Camera-type eye (tissue), 1 donor: Measurements from ENCODE around the gene ATP5PB. TPM values are rescaled to one million over a fixed set of nuclear protein-coding genes. Genes with fewer than 3 reads are reported as not detected.

Experiments
- total RNA-seq: library from RNA; depleted of rRNA; stranded (reverse); fragments of >200 nt; gene quantifications from one replicate; pipeline ENCODE4 v1.2.3, GENCODE V29; 2014

ATP5PB gene, protein sequence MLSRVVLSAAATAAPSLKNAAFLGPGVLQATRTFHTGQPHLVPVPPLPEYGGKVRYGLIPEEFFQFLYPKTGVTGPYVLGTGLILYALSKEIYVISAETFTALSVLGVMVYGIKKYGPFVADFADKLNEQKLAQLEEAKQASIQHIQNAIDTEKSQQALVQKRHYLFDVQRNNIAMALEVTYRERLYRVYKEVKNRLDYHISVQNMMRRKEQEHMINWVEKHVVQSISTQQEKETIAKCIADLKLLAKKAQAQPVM
- 165 TPM for total RNA-seq

DNA sequence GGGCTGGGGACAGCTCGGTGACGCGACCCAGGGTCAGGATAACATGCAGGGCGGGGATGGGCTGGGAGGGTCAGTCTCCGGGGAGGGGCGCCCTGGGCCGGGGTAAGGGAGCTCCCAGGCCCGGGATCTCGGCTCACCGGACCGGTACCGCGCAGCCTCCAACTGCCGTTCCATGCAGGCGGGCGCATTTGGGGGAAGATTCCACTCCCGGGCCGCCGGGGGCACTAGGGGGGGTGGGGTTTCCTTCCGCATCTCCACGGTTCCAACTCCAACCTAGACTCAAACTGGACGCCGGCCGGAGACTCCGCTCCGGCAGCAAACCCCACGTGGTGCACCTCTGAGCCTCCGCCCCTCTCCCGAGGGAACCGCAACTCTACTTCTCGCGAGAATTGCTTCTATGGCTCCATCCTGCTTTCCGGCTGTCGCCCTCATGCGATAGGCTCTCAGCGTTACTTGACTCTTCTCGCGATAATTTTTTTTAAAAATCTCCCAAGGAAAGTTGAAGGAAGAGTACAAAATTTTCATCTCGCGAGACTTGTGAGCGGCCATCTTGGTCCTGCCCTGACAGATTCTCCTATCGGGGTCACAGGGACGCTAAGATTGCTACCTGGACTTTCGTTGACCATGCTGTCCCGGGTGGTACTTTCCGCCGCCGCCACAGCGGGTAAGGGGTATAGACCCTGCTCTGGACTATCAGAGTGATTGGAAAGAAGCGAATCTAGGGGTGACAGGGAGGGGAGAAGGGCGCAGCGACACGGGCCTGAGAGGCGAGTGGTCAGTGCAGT, at the start of gene ATP5PB, which contains the start of gene WDR77:
Gene ATP5PB, plus strand, starts transcription at position 547 of the 785 bp plus-strand sequence. Its CDS starts 78 bp downstream, at position 625.
Gene WDR77, minus strand, starts transcription at position 339 of the 785 bp plus-strand sequence. Its CDS starts 87 bp downstream, at position 252.

GRCh38 chr1:111503585-111504060, 54.4 kb downstream of the ATP5PB start, which contains the start of the genes ADORA3 and TMIGD3:
TSS of gene ADORA3 (minus strand) at chr1:111503633. CDS start at chr1:111503354, 279 bp downstream.
TSS of gene TMIGD3 (minus strand) at chr1:111503633. CDS start at chr1:111503354, 279 bp downstream.

Other genes with a start within 250 kb of the ATP5PB start
- gene DENND2D, start 248.8 kb upstream of the ATP5PB start, total RNA-seq = 6.2 TPM
- gene CHI3L2, start 221.8 kb upstream of the ATP5PB start, total RNA-seq = not detected
- not detected for gene CHIA, start 158.6 kb upstream of the ATP5PB start, total RNA-seq
- gene OVGP1, start 21.7 kb upstream of the ATP5PB start, total RNA-seq = 2.0 TPM
- gene WDR77, start 208 bp upstream of the ATP5PB start, total RNA-seq = 31.8 TPM
- 2.1 TPM for gene C1orf162, start 24.5 kb downstream of the ATP5PB start, total RNA-seq
- 1.2 TPM for gene ADORA3, start 54.2 kb downstream of the ATP5PB start, total RNA-seq
- gene TMIGD3, start 54.2 kb downstream of the ATP5PB start, total RNA-seq = 1.2 TPM
- 41.1 TPM for gene RAP1A, start 170.3 kb downstream of the ATP5PB start, total RNA-seq